Measurements from ENCODE around the gene NF2. TPM values are rescaled to one million over a fixed set of nuclear protein-coding genes. Genes with fewer than 3 reads are reported as not detected.

NF2 gene
- polyA plus RNA-seq, 3 donors: 7.7 to 15.5 (median 8.4) TPM

GRCh38 chr22:29679316-29679715 lies 75.9 kb downstream of the NF2 start:
- no peaks in the 10 kb centered on the region for H3K27me3 Mint-ChIP-seq (ENCODE audit: low read depth in 3 of 3)
- H3K4me3 Mint-ChIP-seq: no peak overlapping the region
- TF ChIP-seq, protein P1, sequence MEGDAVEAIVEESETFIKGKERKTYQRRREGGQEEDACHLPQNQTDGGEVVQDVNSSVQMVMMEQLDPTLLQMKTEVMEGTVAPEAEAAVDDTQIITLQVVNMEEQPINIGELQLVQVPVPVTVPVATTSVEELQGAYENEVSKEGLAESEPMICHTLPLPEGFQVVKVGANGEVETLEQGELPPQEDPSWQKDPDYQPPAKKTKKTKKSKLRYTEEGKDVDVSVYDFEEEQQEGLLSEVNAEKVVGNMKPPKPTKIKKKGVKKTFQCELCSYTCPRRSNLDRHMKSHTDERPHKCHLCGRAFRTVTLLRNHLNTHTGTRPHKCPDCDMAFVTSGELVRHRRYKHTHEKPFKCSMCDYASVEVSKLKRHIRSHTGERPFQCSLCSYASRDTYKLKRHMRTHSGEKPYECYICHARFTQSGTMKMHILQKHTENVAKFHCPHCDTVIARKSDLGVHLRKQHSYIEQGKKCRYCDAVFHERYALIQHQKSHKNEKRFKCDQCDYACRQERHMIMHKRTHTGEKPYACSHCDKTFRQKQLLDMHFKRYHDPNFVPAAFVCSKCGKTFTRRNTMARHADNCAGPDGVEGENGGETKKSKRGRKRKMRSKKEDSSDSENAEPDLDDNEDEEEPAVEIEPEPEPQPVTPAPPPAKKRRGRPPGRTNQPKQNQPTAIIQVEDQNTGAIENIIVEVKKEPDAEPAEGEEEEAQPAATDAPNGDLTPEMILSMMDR (IDR thresholded peaks at IDR 0.05): no peak
- no peak overlapping the region for H3K27ac ChIP-seq (ENCODE audit: low read depth in 1 of 2, low read length in 2 of 2)
- no peaks in the 10 kb centered on the region for H4K20me1 ChIP-seq (ENCODE audit: insufficient read depth, low read length)
- DNase-seq: no peak
- H3K79me2 ChIP-seq (ENCODE audit: insufficient read depth, low read length): no peaks in the 10 kb centered on the region
- H3K36me3 Mint-ChIP-seq: peaks cover 88 to 97% of the 10 kb centered on the region in 2 donors
- no peaks in the 10 kb centered on the region for H3K4me1 ChIP-seq (ENCODE audit: control insufficient read depth in 1 of 2, insufficient read depth in 2 of 2, low read length in 2 of 2)
- H3K9me3 ChIP-seq (replicated peaks in 1 of 2; ENCODE audit: control insufficient read depth in 1 of 2, insufficient read depth in 1 of 2, low read length in 2 of 2): no peaks in the 10 kb centered on the region
- peak overlapping the region in 1 of 7 donors; percentile 56 for H3K27ac Mint-ChIP-seq
- WGBS (ENCODE audit: insufficient coverage): no CpG with 5 or more reads among the region's 1 CpG
- H3K4me1 Mint-ChIP-seq: no peaks in the 10 kb centered on the region
- H3K27me3 ChIP-seq (ENCODE audit: control insufficient read depth in 2 of 2, insufficient read depth in 2 of 2, low read length in 2 of 2): no peaks in the 10 kb centered on the region
- intact Hi-C loops (cut with micrococcal nuclease): no loop called here
- no peak overlapping the region for H3K4me3 ChIP-seq (replicated peaks in 1 of 3; ENCODE audit: low read depth in 2 of 3, low read length in 3 of 3)
- H3K9ac ChIP-seq (ENCODE audit: insufficient read depth, low read length, poor library complexity, severe bottlenecking): no peak overlapping the region
- no peak overlapping the region for H2AFZ ChIP-seq (ENCODE audit: insufficient read depth, low read depth, low read length, poor library complexity, severe bottlenecking)
- no peaks in the 10 kb centered on the region for H3K9me3 Mint-ChIP-seq
- no peak overlapping the region for H3K4me2 ChIP-seq (replicated peaks; ENCODE audit: extremely low read depth, low read length, poor library complexity, severe bottlenecking)
- peaks cover 90 to 100% of the 10 kb centered on the region in 2 donors for H3K36me3 ChIP-seq (replicated peaks in 1 of 2; ENCODE audit: control insufficient read depth in 1 of 2, insufficient read depth in 2 of 2, low read length in 2 of 2)

DNA sequence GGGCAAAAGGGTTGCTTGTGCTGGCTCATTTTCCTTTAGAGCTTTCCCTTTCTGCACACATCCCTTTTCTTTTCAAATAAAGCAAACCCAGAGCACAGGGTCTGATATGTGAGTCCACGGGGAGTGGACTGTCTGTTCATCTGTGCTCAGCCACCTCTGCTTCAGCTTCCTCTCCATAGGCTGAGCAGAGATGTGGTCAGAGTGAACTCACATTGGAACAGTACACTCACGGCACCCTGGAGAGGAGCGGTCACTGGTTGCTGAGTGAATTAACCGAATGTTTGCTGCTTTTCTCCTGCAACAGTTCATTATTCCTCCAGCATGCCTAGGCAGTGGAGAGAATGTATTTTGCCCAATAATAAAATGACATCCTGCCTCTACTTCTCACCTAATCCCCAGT lies 80.1 kb downstream of the NF2 start:
- Histone ChIP-seq H3K9me3 (replicated peaks in 1 of 2; ENCODE audit: control insufficient read depth in 1 of 2, insufficient read depth in 1 of 2, low read length in 2 of 2) (no peaks in the 10 kb centered on the region), H3K9ac (ENCODE audit: insufficient read depth, low read length, poor library complexity, severe bottlenecking) (no peak overlapping the region), H3K4me1 (ENCODE audit: control insufficient read depth in 1 of 2, insufficient read depth in 2 of 2, low read length in 2 of 2) (no peaks in the 10 kb centered on the region), H3K4me2 (replicated peaks; ENCODE audit: extremely low read depth, low read length, poor library complexity, severe bottlenecking) (no peak overlapping the region), H3K4me3 (replicated peaks in 1 of 3; ENCODE audit: low read depth in 2 of 3, low read length in 3 of 3) (no peak overlapping the region), H4K20me1 (ENCODE audit: insufficient read depth, low read length) (no peaks in the 10 kb centered on the region), H2AFZ (ENCODE audit: insufficient read depth, low read depth, low read length, poor library complexity, severe bottlenecking) (no peak overlapping the region), H3K27ac (ENCODE audit: low read depth in 1 of 2, low read length in 2 of 2) (no peak overlapping the region), H3K27me3 (ENCODE audit: control insufficient read depth in 2 of 2, insufficient read depth in 2 of 2, low read length in 2 of 2) (no peaks in the 10 kb centered on the region), H3K36me3 (replicated peaks in 1 of 2; ENCODE audit: control insufficient read depth in 1 of 2, insufficient read depth in 2 of 2, low read length in 2 of 2) (peaks cover 76 to 98% of the 10 kb centered on the region in 2 donors), H3K79me2 (ENCODE audit: insufficient read depth, low read length) (no peaks in the 10 kb centered on the region)
- H3K36me3 Mint-ChIP-seq: peaks cover 76 to 93% of the 10 kb centered on the region in 2 donors
- H3K4me3 Mint-ChIP-seq: no peak overlapping the region
- no CpG with 5 or more reads among the region's 4 CpGs for WGBS (ENCODE audit: insufficient coverage)
- H3K4me1 Mint-ChIP-seq: no peaks in the 10 kb centered on the region
- intact Hi-C loops (cut with micrococcal nuclease): no loop called here
- no peak for DNase-seq
- H3K27ac Mint-ChIP-seq: peak overlapping the region in 1 of 7 donors; percentile 23
- H3K9me3 Mint-ChIP-seq: no peaks in the 10 kb centered on the region
- TF ChIP-seq, protein P1 (IDR thresholded peaks at IDR 0.05): no peak
- no peaks in the 10 kb centered on the region for H3K27me3 Mint-ChIP-seq (ENCODE audit: low read depth in 3 of 3)
